ENCODE measurements around the gene KLHL22.

- TF ChIP-seq HNF4A (conservative IDR thresholded peaks at IDR 0.05) (no peak), CTCF (IDR thresholded peaks at IDR 0.05; ENCODE audit: low read depth, low read length, missing input control) (no peak), EGR1 (IDR thresholded peaks at IDR 0.05; ENCODE audit: low read depth in 2 of 2) (no peak), GABPA (IDR thresholded peaks at IDR 0.05 in 1 of 2, conservative IDR thresholded peaks at IDR 0.05 in 1 of 2) (no peak), MAX (IDR thresholded peaks at IDR 0.05) (no peak), SP1 (IDR thresholded peaks at IDR 0.05) (no peak), REST (IDR thresholded peaks at IDR 0.05) (no peak), YY1 (IDR thresholded peaks at IDR 0.05) (no peak), RAD21 (IDR thresholded peaks at IDR 0.05) (no peak), JUND (IDR thresholded peaks at IDR 0.05) (no peak), FOXA1 (IDR thresholded peaks at IDR 0.05) (no peak), TAF1 (conservative IDR thresholded peaks at IDR 0.05) (no peak)
Measured at GRCh38 chr22:20531404-20532201, 36.0 kb upstream of the KLHL22 start.

Measured in liver (tissue), 3 donors.